ENCODE results near the gene TMEM87B. TPM values are rescaled to one million over a fixed set of nuclear protein-coding genes. Genes with fewer than 3 reads are reported as not detected.

Gene TMEM87B
- total and polyA plus RNA-seq, 10 of the 15 experiments (the other 5 are each of a cell fraction or from before 2014, with no cell fraction given), result 5.7 to 20.6 (median 12.3) TPM

DNA sequence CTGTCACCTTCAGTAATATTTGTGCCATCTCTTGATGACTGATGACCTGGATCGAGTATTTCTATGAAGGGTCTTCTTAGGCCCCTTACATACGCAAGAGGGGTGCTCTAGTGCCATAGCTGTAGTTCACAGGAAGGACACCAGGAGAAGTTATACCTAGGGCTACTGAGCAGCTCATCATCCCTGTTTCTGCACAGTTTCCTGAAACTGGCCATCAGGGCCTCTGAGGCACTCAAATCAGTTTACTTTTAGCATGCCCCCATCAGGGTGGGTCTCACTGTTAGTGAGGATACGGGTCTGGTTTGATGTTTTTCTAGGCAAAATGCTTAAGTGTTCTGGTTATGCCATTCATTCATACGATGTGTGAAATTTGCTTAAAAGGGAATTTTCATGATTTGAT, 63.1 kb downstream of the TMEM87B start:
- POLR2A ChIA-PET, result no interaction called here
- RAD21 ChIA-PET (ENCODE audit: unreplicated experiment), result no interaction called here
- 98% methylated on average over 4 of the region's 4 CpGs for WGBS (ENCODE audit: insufficient coverage, insufficient replicate concordance, low lambda C conversion rate, missing lambda C conversion rate)

More for the DNA sequence above, 63.1 kb downstream of the TMEM87B start:
- Histone ChIP-seq H3K9me3 (replicated peaks; ENCODE audit: control insufficient read depth, insufficient read depth, low read length) (no peaks in the 10 kb centered on the region), H3K9ac (ENCODE audit: control insufficient read depth, insufficient read depth, low read length) (no peak overlapping the region), H3K4me3 (no peak overlapping the region), H3K79me2 (ENCODE audit: control insufficient read depth, insufficient read depth, low read length) (no peaks in the 10 kb centered on the region), H4K20me1 (ENCODE audit: control insufficient read depth, insufficient read depth) (no peaks in the 10 kb centered on the region), H2AFZ (ENCODE audit: control insufficient read depth, low read depth, low read length) (no peak overlapping the region), H3K4me1 (ENCODE audit: control insufficient read depth, insufficient read depth, low read length) (no peaks in the 10 kb centered on the region), H3K27me3 (replicated peaks in 1 of 2; ENCODE audit: control insufficient read depth in 2 of 2, insufficient read depth in 2 of 2, low read length in 1 of 2) (no peaks in the 10 kb centered on the region), H3K4me2 (ENCODE audit: control insufficient read depth, insufficient read depth) (no peak overlapping the region), H3K27ac (ENCODE audit: control insufficient read depth, insufficient read depth) (no peak overlapping the region), H3K36me3 (ENCODE audit: control insufficient read depth in 2 of 2, insufficient read depth in 2 of 2, low read length in 1 of 2) (peaks cover 0 to 14% of the 10 kb centered on the region in 2 experiments)
- DNase-seq (ENCODE audit: low read depth, low spot score) (no peak), FAIRE-seq (no peak), ATAC-seq (no peak)
- no TSS peak for BruUV-seq (replicated peaks)
- ChIA-PET CTCF (interaction anchor here (0.7 kb wide), 1 partner anchor 17 kb away, joined by 3 read pairs; no protein-coding TSS in a partner anchor), SMC1A (ENCODE audit: uncharacterized antibody, unreplicated experiment) (interaction anchor here (1.1 kb wide), 1 partner anchor 43 kb away, joined by 3 read pairs; no protein-coding TSS in a partner anchor)
- intact Hi-C loops (cut with micrococcal nuclease; ENCODE audit: unreplicated experiment) (no loop called here), in situ Hi-C loops (cut with MboI) (no loop called here)
- TF ChIP-seq SP1 (IDR thresholded peaks at IDR 0.05; ENCODE audit: low read depth, low read length), result no peak
- TF ChIP-seq, protein P1, sequence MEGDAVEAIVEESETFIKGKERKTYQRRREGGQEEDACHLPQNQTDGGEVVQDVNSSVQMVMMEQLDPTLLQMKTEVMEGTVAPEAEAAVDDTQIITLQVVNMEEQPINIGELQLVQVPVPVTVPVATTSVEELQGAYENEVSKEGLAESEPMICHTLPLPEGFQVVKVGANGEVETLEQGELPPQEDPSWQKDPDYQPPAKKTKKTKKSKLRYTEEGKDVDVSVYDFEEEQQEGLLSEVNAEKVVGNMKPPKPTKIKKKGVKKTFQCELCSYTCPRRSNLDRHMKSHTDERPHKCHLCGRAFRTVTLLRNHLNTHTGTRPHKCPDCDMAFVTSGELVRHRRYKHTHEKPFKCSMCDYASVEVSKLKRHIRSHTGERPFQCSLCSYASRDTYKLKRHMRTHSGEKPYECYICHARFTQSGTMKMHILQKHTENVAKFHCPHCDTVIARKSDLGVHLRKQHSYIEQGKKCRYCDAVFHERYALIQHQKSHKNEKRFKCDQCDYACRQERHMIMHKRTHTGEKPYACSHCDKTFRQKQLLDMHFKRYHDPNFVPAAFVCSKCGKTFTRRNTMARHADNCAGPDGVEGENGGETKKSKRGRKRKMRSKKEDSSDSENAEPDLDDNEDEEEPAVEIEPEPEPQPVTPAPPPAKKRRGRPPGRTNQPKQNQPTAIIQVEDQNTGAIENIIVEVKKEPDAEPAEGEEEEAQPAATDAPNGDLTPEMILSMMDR (IDR thresholded peaks at IDR 0.05 in 2 of 3, conservative IDR thresholded peaks at IDR 0.05 in 1 of 3; ENCODE audit: control insufficient read depth in 2 of 3, extremely low read depth in 1 of 3, insufficient read depth in 1 of 3, low read depth in 3 of 3, low read length in 3 of 3), result 0 out of 6 replicates have a peak, but pooled peaks of 1 of the 3 experiments have one; percentile 10
